Thyroid gland (tissue), 4 donors: ENCODE data around the gene FOXA1.

Source experiments
- POLR2A ChIP-seq, 2 donors: fragments of 450-650 bp; IDR thresholded peaks; one replicate each; pipeline ENCODE4 v1.6.1; 2017; ENCODE audit warnings: antibody characterized with exemption in 2 of 2, mild to moderate bottlenecking in 2 of 2, moderate library complexity in 1 of 2
- TF ChIP-seq, protein P1 (sequence below), 6 experiments: fragments of 200-600 bp in 3 of 6; fragments of 450-650 bp in 3 of 6; sonication (generic) in 3 of 6; IDR thresholded peaks; one replicate each; pipeline ENCODE4 v1.5.1; 2016 to 2019; ENCODE audit warnings: antibody characterized with exemption in 6 of 6, mild to moderate bottlenecking in 2 of 6, inconsistent platforms in 1 of 6, moderate library complexity in 1 of 6

DNA sequence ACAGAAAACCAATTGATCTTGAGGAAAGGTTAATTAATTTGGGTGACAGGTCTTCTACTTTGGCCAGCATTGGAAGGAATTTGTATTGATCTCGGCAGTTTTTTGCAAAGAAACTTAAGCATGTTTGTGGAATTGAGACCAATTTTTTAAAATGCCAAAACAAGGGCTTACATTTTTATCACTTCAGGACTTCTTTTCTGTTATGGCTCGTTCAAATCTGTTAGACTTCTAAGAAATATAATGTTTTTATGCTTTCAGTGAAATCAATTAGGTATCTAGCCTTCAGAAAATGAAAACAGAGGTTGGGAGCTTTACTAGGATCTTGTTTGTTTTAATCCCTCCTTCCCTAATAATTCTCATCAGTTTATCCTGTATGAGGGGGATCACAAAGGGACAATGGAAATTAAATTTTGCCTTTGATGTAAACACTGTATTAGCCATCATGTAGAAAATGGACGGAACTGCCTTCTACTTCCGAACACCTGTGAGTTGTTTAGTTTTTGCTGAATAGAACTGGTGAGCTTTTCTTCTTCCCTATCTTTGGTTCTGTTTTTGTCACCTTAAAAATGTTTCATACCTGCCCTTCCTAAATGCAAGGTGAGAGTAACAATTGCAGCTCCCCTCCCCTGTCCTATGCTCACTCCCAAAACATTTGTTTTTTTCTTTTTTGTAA lies 7.8 kb downstream of the FOXA1 start:
- no peak for TF ChIP-seq POLR2A (IDR thresholded peaks at IDR 0.05)
- TF ChIP-seq, protein P1, sequence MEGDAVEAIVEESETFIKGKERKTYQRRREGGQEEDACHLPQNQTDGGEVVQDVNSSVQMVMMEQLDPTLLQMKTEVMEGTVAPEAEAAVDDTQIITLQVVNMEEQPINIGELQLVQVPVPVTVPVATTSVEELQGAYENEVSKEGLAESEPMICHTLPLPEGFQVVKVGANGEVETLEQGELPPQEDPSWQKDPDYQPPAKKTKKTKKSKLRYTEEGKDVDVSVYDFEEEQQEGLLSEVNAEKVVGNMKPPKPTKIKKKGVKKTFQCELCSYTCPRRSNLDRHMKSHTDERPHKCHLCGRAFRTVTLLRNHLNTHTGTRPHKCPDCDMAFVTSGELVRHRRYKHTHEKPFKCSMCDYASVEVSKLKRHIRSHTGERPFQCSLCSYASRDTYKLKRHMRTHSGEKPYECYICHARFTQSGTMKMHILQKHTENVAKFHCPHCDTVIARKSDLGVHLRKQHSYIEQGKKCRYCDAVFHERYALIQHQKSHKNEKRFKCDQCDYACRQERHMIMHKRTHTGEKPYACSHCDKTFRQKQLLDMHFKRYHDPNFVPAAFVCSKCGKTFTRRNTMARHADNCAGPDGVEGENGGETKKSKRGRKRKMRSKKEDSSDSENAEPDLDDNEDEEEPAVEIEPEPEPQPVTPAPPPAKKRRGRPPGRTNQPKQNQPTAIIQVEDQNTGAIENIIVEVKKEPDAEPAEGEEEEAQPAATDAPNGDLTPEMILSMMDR (IDR thresholded peaks at IDR 0.05): no peak
